CD4-positive, CD25-positive, alpha-beta regulatory T cell (primary cell): ENCODE measurements around the gene MAPKAPK2. TPM values are rescaled to one million over a fixed set of nuclear protein-coding genes. Genes with fewer than 3 reads are reported as not detected.

ENCODE experiments used
- ATAC-seq, 2 donors: fragments of 150-1000 bp; cut with Tn5 transposase; one replicate each; pipeline ENCODE4 v1.10.0; 2021; ENCODE audit warnings: low read depth in 2 of 2, moderate number of reproducible peaks in 2 of 2, moderate library complexity in 1 of 2
- DNase-seq, 3 donors: peaks; one replicate each; pipeline versions ENCODE4 v3.0.0 to v3.0.0-alpha.2; 2012 to 2022; ENCODE audit warnings: mixed read lengths in 1 of 3
- H3K27ac ChIP-seq: one replicate; pipeline ENCODE4 v1.7.0; 2013; ENCODE audit warnings: mild to moderate bottlenecking, low read length; ENCODE audit not compliant: insufficient read depth, poor library complexity, severe bottlenecking
- H3K27me3 ChIP-seq: one replicate; pipeline ENCODE4 v1.7.0; 2013; ENCODE audit warnings: low read length; ENCODE audit not compliant: control insufficient read depth, insufficient read depth
- H3K36me3 ChIP-seq: one replicate; pipeline ENCODE4 v1.7.0; 2013; ENCODE audit warnings: mild to moderate bottlenecking, low read length, moderate library complexity; ENCODE audit not compliant: control insufficient read depth, insufficient read depth
- H3K4me1 ChIP-seq: 2 replicates; pipeline ENCODE4 v1.7.0; 2013; ENCODE audit warnings: mild to moderate bottlenecking, low read length; ENCODE audit not compliant: insufficient read depth, control insufficient read depth, poor library complexity, severe bottlenecking
- H3K4me3 ChIP-seq: one replicate; pipeline ENCODE4 v1.7.0; 2013; ENCODE audit warnings: low read depth, mild to moderate bottlenecking, low read length, moderate library complexity
- H3K9me3 ChIP-seq, 2 experiments: 1 replicate in 1 of 2; 2 replicates in 1 of 2; pipeline ENCODE4 v1.7.0; 2013; ENCODE audit warnings: low read length in 2 of 2, mild to moderate bottlenecking in 1 of 2, moderate library complexity in 1 of 2; ENCODE audit not compliant: control insufficient read depth in 2 of 2
- H3K27ac Mint-ChIP-seq, 3 donors: one replicate each; pipeline ENCODE4 v1.8.0; 2020 to 2022; ENCODE audit warnings: mild to moderate bottlenecking in 3 of 3, mixed read lengths in 3 of 3, moderate library complexity in 2 of 3
- H3K27me3 Mint-ChIP-seq: one replicate; pipeline ENCODE4 v1.8.0; 2022; ENCODE audit warnings: mild to moderate bottlenecking, mixed read lengths
- H3K36me3 Mint-ChIP-seq: one replicate; pipeline ENCODE4 v1.8.0; 2020; ENCODE audit warnings: mixed read lengths
- H3K4me1 Mint-ChIP-seq, 4 donors: one replicate each; pipeline ENCODE4 v1.8.0; 2020 to 2022; ENCODE audit warnings: mixed read lengths in 4 of 4, mild to moderate bottlenecking in 1 of 4
- H3K4me3 Mint-ChIP-seq, 4 donors: one replicate each; pipeline ENCODE4 v1.8.0; 2020 to 2022; ENCODE audit warnings: mild to moderate bottlenecking in 4 of 4, mixed read lengths in 4 of 4, moderate library complexity in 3 of 4
- H3K9me3 Mint-ChIP-seq, 7 donors: one replicate each; pipeline ENCODE4 v1.8.0; 2020 to 2022; ENCODE audit warnings: mixed read lengths in 7 of 7, mild to moderate bottlenecking in 3 of 7, moderate library complexity in 2 of 7
- polyA plus RNA-seq, 4 donors: library from polyadenylated mRNA; unstranded; fragments of 300-500 nt; fragmentation: Illumina TruSeq; gene quantifications; one replicate each; pipeline ENCODE4 v1.2.3, GENCODE V29; 2021
- total RNA-seq: library from RNA; stranded (reverse); gene quantifications from one replicate; pipeline ENCODE4 v1.2.3, GENCODE V29; 2022

MAPKAPK2 gene
- total and polyA plus RNA-seq, 5 donors from 2014 or later = 2.4 to 167 (median 3.2) TPM

DNA sequence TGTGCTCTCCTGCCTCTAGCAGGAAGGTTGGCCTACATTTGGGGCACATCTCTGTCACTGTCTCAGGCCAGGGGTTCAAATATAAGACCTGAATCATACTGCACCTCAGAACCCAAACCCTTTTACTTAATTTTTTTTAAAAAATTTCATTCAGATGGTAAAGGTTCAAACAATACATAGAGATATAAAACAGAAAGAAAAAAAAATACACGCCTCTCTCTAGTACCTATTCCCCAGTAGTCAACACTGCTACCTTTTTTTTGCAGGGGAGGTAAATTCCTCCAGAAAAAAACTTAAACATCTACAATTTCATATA, 32.9 kb downstream of the MAPKAPK2 start:
- H3K4me3 ChIP-seq = peak overlapping the region; percentile 10
- Mint-ChIP-seq H3K9me3 (no peaks in the 10 kb centered on the region), H3K36me3 (peaks cover 4% of the 10 kb centered on the region), H3K4me3 (peak overlapping the region; percentile 44 to 73 (median 62)), H3K27ac (peak overlapping the region; percentile 84 to 94 (median 87)), H3K4me1 (peaks cover 20 to 85% (median 67%) of the 10 kb centered on the region in 4 donors), H3K27me3 (no peaks in the 10 kb centered on the region)
- H3K27ac ChIP-seq = peak overlapping the region; percentile 76
- DNase-seq (no peak), ATAC-seq (no peak)
- no peaks in the 10 kb centered on the region for H3K27me3 ChIP-seq
- peaks cover 59% of the 10 kb centered on the region for H3K4me1 ChIP-seq
- no peaks in the 10 kb centered on the region for H3K36me3 ChIP-seq
- no peaks in the 10 kb centered on the region for H3K9me3 ChIP-seq

DNA sequence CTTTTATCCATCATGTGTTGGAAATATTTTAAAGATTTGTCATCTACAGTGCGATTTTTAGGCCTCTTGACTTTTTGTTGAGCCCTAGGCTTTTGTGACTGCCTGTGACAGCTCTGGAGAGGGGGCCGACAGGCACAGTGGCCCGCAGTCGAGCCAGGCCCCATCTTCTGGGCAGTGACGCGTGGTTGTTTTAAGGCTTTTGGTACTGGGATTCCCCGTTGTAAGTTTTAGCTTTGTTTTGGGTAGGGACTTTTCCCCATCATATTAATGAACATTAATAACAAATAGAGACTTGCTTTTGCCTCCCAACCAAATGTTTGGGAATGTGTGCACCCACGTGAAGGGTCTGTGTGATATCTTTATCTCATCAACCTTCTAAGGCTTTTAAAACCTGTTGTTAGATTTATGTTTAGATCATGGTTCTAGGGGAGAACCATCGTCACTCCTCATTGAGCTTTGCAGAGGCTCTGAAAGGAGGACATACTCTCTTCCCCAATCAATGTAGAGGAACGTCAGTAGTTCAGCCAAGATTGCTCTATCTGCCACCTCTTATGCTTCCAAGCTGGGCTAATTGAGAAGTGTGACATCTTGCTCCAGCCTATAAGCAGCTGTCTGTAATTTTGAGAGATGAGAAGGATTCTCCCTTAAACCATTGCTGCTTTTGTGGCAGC, 34.6 kb downstream of the MAPKAPK2 start:
- Histone ChIP-seq H3K27me3 (no peaks in the 10 kb centered on the region), H3K27ac (no peak overlapping the region), H3K9me3 (no peaks in the 10 kb centered on the region), H3K36me3 (no peaks in the 10 kb centered on the region), H3K4me3 (no peak overlapping the region), H3K4me1 (peaks cover 46% of the 10 kb centered on the region)
- Mint-ChIP-seq H3K36me3 (no peaks in the 10 kb centered on the region), H3K27ac (peak overlapping the region; percentile 38 to 83 (median 51)), H3K27me3 (no peaks in the 10 kb centered on the region), H3K4me1 (peaks cover 20 to 82% (median 62%) of the 10 kb centered on the region in 4 donors), H3K9me3 (no peaks in the 10 kb centered on the region), H3K4me3 (peak overlapping the region in 2 of 4 donors; percentile 13 to 62)
- ATAC-seq = no peak
- DNase-seq = no peak

DNA sequence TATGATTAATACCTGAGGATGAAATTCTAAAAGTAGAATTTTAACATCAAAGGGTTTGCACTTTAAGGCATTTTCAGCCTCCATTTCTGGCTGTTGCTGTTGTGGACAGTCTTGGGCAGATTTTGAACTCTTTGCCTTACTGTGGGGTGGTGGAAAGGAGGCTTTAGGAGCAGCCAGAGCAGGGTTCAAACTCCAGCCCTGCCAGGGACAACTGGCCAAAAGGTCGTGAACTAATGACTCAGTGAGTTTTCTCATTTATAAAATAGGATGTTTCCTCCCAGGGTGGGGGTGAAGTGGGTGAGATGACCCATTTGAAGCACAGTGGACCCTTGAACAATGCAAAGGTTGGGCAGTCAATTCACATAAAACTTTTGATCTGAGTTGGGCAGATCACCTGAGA, 36.7 kb downstream of the MAPKAPK2 start:
- no peak overlapping the region for H3K27ac ChIP-seq
- H3K4me3 Mint-ChIP-seq = peak overlapping the region in 1 of 4 donors; percentile 10
- no peaks in the 10 kb centered on the region for H3K9me3 ChIP-seq
- no peaks in the 10 kb centered on the region for H3K9me3 Mint-ChIP-seq
- H3K4me3 ChIP-seq = no peak overlapping the region
- H3K27me3 ChIP-seq = no peaks in the 10 kb centered on the region
- ATAC-seq = no peak
- H3K4me1 Mint-ChIP-seq = peaks cover 9 to 75% (median 59%) of the 10 kb centered on the region in 4 donors
- DNase-seq = no peak
- H3K27ac Mint-ChIP-seq = peak overlapping the region in 1 of 3 donors; percentile 86
- no peaks in the 10 kb centered on the region for H3K27me3 Mint-ChIP-seq
- H3K36me3 Mint-ChIP-seq = no peaks in the 10 kb centered on the region
- H3K36me3 ChIP-seq = no peaks in the 10 kb centered on the region
- H3K4me1 ChIP-seq = peaks cover 39% of the 10 kb centered on the region

DNA sequence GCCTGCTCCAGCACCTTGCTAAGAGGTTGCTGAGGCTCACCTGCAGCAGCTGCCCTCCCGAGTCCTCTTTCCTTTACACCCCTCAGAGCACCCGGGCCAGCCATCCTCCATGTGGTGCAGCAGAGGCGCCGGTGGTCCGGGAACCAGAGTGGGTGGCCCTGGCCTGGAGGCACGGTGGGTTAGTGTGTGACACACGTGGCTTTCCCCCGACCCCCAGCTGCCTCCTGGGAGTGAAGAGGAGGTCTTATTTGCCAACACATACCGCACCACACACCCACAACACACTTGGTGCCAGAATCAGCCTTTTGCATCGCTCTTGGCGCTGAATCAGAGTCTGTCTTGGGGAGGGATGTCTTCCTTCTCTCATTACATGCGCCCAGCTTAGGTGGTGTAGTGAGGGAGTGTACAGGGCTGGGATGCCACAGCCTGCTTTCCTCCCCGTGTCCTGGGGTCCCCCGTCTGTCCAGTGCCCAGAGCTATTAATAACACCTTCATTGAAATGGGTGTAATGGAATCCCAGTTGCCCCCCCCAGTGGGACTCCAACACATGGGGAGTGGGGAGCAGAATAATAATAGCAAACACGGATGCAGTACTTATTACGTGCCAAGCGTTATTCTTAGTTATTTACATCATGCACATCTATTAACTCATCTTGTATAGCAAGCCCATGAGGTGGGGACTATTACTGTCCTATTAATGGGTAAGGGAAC, 38.2 kb downstream of the MAPKAPK2 start:
- Histone ChIP-seq H3K27me3 (no peaks in the 10 kb centered on the region), H3K4me3 (no peak overlapping the region), H3K9me3 (no peaks in the 10 kb centered on the region), H3K4me1 (peaks cover 31% of the 10 kb centered on the region), H3K27ac (no peak overlapping the region), H3K36me3 (no peaks in the 10 kb centered on the region)
- no peak overlapping the region for H3K27ac Mint-ChIP-seq
- H3K9me3 Mint-ChIP-seq = no peaks in the 10 kb centered on the region
- H3K4me1 Mint-ChIP-seq = peaks cover 15 to 73% (median 53%) of the 10 kb centered on the region in 4 donors
- DNase-seq (no peak), ATAC-seq (no peak)
- no peaks in the 10 kb centered on the region for H3K27me3 Mint-ChIP-seq
- H3K4me3 Mint-ChIP-seq = no peak overlapping the region
- no peaks in the 10 kb centered on the region for H3K36me3 Mint-ChIP-seq

DNA sequence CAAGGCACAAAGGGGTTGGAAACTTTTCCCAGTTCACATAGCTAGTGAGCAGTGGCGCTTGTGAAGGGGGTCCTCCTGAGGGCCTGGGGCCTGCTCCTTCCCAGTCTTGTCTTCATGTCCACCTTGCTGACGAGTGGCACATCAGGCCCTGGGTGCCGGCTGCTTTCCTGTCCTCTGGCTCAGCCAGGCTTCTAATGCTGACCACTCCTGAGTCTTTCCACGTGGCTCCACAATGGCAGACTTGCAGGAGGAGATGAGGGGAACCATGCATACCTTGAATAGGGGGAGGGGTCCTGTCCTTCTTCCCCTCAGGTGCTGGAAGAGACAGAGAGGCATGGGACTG, 38.7 kb downstream of the MAPKAPK2 start:
- Histone ChIP-seq H3K36me3 (no peaks in the 10 kb centered on the region), H3K27me3 (no peaks in the 10 kb centered on the region), H3K27ac (no peak overlapping the region), H3K4me1 (peaks cover 31% of the 10 kb centered on the region), H3K9me3 (no peaks in the 10 kb centered on the region), H3K4me3 (no peak overlapping the region)
- Mint-ChIP-seq H3K4me1 (peaks cover 15 to 73% (median 54%) of the 10 kb centered on the region in 4 donors), H3K27me3 (no peaks in the 10 kb centered on the region), H3K9me3 (no peaks in the 10 kb centered on the region), H3K36me3 (no peaks in the 10 kb centered on the region), H3K4me3 (no peak overlapping the region), H3K27ac (peak overlapping the region in 1 of 3 donors; percentile 35)
- DNase-seq (no peak), ATAC-seq (no peak)

GRCh38 chr1:206723805-206724472, 39.2 kb downstream of the MAPKAPK2 start:
- ATAC-seq (no peak), DNase-seq (no peak)
- Histone ChIP-seq H3K36me3 (peaks cover 4% of the 10 kb centered on the region), H3K4me3 (no peak overlapping the region), H3K27ac (no peak overlapping the region), H3K9me3 (no peaks in the 10 kb centered on the region), H3K4me1 (peaks cover 31% of the 10 kb centered on the region), H3K27me3 (no peaks in the 10 kb centered on the region)
- Mint-ChIP-seq H3K27me3 (no peaks in the 10 kb centered on the region), H3K4me3 (no peak overlapping the region), H3K4me1 (peaks cover 15 to 68% (median 51%) of the 10 kb centered on the region in 4 donors), H3K36me3 (no peaks in the 10 kb centered on the region), H3K27ac (peak overlapping the region in 2 of 3 donors; percentile 35 to 46), H3K9me3 (no peaks in the 10 kb centered on the region)

- H3K9me3 Mint-ChIP-seq = no peaks in the 10 kb centered on the region
- no peaks in the 10 kb centered on the region for H3K27me3 ChIP-seq
- peaks cover 20 to 57% (median 43%) of the 10 kb centered on the region in 4 donors for H3K4me1 Mint-ChIP-seq
- peaks cover 24% of the 10 kb centered on the region for H3K4me1 ChIP-seq
- H3K36me3 Mint-ChIP-seq = peaks cover 7% of the 10 kb centered on the region
- H3K27ac Mint-ChIP-seq = peak overlapping the region in 1 of 3 donors; percentile 79
- no peak overlapping the region for H3K27ac ChIP-seq
- DNase-seq (peak; percentile 20 to 72 (median 61)), ATAC-seq (peak in 1 of 2 donors; percentile 54)
- no peaks in the 10 kb centered on the region for H3K27me3 Mint-ChIP-seq
- H3K9me3 ChIP-seq = no peaks in the 10 kb centered on the region
- peaks cover 17% of the 10 kb centered on the region for H3K36me3 ChIP-seq
- H3K4me3 ChIP-seq = no peak overlapping the region
- H3K4me3 Mint-ChIP-seq = peak overlapping the region in 1 of 4 donors; percentile 39
Observed at GRCh38 chr1:206725109-206725963, 40.6 kb downstream of the MAPKAPK2 start.
